H1 (cell line): ENCODE results near the gene ACYP1. TPM values are rescaled to one million over a fixed set of nuclear protein-coding genes. Genes with fewer than 3 reads are reported as not detected.

Experiments
- GTF2F1 ChIP-seq: IDR thresholded peaks from 2 replicates; pipeline ENCODE4 v1.6.1; 2012; ENCODE audit warnings: low read depth, low read length, improper control_type of control experiment, borderline replicate concordance
- JUND ChIP-seq: IDR thresholded peaks from 2 replicates; pipeline ENCODE4 v1.6.1; 2011; ENCODE audit warnings: mild to moderate bottlenecking, improper control_type of control experiment, low read length
- MAFK ChIP-seq: IDR thresholded peaks from 2 replicates; pipeline ENCODE4 v1.6.1; 2012; ENCODE audit warnings: low read depth, mild to moderate bottlenecking, improper control_type of control experiment, low read length
- RFX5 ChIP-seq: IDR thresholded peaks from 2 replicates; pipeline ENCODE4 v1.6.1; 2011; ENCODE audit warnings: low read depth, low read length, improper control_type of control experiment, borderline replicate concordance
- SIRT6 ChIP-seq: IDR thresholded peaks from one replicate; pipeline ENCODE4 v1.7.1; 2012; ENCODE audit warnings: low read length, inconsistent platforms
- SP2 ChIP-seq: IDR thresholded peaks from 2 replicates; pipeline ENCODE4 v1.6.1; 2012; ENCODE audit warnings: mild to moderate bottlenecking, low read length, inconsistent platforms
- SUZ12 ChIP-seq: fragments of 200-600 bp; sonication (generic); IDR thresholded peaks from 2 replicates; pipeline ENCODE4 v1.6.1; 2012; ENCODE audit warnings: mild to moderate bottlenecking, inconsistent platforms, low read length, moderate library complexity, mixed read lengths
- TAF1 ChIP-seq: IDR thresholded peaks from 2 replicates; pipeline ENCODE4 v1.6.1; 2011; ENCODE audit warnings: mild to moderate bottlenecking, low read depth, low read length
- TAF7 ChIP-seq: optimal IDR thresholded peaks from 2 replicates; pipeline ENCODE3; 2011; ENCODE audit warnings: low read depth, mild to moderate bottlenecking, inconsistent platforms, low read length, moderate library complexity, borderline replicate concordance
- TEAD4 ChIP-seq: IDR thresholded peaks from 2 replicates; pipeline ENCODE4 v1.6.1; 2012; ENCODE audit warnings: low read depth, low read length, inconsistent platforms, mixed read lengths
- polyA plus RNA-seq, 7 experiments: library from polyadenylated mRNA; depleted of rRNA in 3 of 7; stranded (reverse) in 5 of 7; unstranded in 2 of 7; fragments of >200 nt in 5 of 7; fragments of 200-250 nt in 2 of 7; gene quantifications; 1 replicate in 5 of 7; 2 replicates in 1 of 7; 4 replicates in 1 of 7; pipeline versions ENCODE4 v1.2.1 to v1.2.3, GENCODE V29; 2011 to 2013; ENCODE audit warnings: missing spikeins in 2 of 7, mixed read lengths in 2 of 7
- total RNA-seq: library from RNA; stranded (reverse); fragmentation: NEBNext Ultra II Directional; extraction: Animal tissue kit (Norgen Biotek cat#: 25700); gene quantifications from 2 replicates; pipeline ENCODE4 v1.2.1, GENCODE V29; 2021
- TF ChIP-seq, protein P1 (sequence below): fragments of 300-600 bp; sonication (generic); IDR thresholded peaks from 2 replicates; pipeline ENCODE4 v1.7.1; 2012; ENCODE audit warnings: low read length, moderate library complexity, mild to moderate bottlenecking, inconsistent platforms; ENCODE audit not compliant: insufficient replicate concordance
- TF ChIP-seq, protein P2 (sequence below): IDR thresholded peaks from 2 replicates; pipeline ENCODE4 v1.6.1; 2012; ENCODE audit warnings: inconsistent platforms

ACYP1 gene
- total and polyA plus RNA-seq, 2 of the 8 experiments (the other 6 are each of a cell fraction or from before 2014, with no cell fraction given), result 22.3 to 24.8 TPM

- TF ChIP-seq, protein P1, sequence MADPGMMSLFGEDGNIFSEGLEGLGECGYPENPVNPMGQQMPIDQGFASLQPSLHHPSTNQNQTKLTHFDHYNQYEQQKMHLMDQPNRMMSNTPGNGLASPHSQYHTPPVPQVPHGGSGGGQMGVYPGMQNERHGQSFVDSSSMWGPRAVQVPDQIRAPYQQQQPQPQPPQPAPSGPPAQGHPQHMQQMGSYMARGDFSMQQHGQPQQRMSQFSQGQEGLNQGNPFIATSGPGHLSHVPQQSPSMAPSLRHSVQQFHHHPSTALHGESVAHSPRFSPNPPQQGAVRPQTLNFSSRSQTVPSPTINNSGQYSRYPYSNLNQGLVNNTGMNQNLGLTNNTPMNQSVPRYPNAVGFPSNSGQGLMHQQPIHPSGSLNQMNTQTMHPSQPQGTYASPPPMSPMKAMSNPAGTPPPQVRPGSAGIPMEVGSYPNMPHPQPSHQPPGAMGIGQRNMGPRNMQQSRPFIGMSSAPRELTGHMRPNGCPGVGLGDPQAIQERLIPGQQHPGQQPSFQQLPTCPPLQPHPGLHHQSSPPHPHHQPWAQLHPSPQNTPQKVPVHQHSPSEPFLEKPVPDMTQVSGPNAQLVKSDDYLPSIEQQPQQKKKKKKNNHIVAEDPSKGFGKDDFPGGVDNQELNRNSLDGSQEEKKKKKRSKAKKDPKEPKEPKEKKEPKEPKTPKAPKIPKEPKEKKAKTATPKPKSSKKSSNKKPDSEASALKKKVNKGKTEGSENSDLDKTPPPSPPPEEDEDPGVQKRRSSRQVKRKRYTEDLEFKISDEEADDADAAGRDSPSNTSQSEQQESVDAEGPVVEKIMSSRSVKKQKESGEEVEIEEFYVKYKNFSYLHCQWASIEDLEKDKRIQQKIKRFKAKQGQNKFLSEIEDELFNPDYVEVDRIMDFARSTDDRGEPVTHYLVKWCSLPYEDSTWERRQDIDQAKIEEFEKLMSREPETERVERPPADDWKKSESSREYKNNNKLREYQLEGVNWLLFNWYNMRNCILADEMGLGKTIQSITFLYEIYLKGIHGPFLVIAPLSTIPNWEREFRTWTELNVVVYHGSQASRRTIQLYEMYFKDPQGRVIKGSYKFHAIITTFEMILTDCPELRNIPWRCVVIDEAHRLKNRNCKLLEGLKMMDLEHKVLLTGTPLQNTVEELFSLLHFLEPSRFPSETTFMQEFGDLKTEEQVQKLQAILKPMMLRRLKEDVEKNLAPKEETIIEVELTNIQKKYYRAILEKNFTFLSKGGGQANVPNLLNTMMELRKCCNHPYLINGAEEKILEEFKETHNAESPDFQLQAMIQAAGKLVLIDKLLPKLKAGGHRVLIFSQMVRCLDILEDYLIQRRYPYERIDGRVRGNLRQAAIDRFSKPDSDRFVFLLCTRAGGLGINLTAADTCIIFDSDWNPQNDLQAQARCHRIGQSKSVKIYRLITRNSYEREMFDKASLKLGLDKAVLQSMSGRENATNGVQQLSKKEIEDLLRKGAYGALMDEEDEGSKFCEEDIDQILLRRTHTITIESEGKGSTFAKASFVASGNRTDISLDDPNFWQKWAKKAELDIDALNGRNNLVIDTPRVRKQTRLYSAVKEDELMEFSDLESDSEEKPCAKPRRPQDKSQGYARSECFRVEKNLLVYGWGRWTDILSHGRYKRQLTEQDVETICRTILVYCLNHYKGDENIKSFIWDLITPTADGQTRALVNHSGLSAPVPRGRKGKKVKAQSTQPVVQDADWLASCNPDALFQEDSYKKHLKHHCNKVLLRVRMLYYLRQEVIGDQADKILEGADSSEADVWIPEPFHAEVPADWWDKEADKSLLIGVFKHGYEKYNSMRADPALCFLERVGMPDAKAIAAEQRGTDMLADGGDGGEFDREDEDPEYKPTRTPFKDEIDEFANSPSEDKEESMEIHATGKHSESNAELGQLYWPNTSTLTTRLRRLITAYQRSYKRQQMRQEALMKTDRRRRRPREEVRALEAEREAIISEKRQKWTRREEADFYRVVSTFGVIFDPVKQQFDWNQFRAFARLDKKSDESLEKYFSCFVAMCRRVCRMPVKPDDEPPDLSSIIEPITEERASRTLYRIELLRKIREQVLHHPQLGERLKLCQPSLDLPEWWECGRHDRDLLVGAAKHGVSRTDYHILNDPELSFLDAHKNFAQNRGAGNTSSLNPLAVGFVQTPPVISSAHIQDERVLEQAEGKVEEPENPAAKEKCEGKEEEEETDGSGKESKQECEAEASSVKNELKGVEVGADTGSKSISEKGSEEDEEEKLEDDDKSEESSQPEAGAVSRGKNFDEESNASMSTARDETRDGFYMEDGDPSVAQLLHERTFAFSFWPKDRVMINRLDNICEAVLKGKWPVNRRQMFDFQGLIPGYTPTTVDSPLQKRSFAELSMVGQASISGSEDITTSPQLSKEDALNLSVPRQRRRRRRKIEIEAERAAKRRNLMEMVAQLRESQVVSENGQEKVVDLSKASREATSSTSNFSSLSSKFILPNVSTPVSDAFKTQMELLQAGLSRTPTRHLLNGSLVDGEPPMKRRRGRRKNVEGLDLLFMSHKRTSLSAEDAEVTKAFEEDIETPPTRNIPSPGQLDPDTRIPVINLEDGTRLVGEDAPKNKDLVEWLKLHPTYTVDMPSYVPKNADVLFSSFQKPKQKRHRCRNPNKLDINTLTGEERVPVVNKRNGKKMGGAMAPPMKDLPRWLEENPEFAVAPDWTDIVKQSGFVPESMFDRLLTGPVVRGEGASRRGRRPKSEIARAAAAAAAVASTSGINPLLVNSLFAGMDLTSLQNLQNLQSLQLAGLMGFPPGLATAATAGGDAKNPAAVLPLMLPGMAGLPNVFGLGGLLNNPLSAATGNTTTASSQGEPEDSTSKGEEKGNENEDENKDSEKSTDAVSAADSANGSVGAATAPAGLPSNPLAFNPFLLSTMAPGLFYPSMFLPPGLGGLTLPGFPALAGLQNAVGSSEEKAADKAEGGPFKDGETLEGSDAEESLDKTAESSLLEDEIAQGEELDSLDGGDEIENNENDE, result no peak
- no peak for TF ChIP-seq SP2
- TF ChIP-seq MAFK, result no peak
- no peak for TF ChIP-seq GTF2F1
- TF ChIP-seq TEAD4, result no peak
- TF ChIP-seq SUZ12, result no peak
- TF ChIP-seq TAF1, result no peak
- no peak for TF ChIP-seq TAF7
- TF ChIP-seq, protein P2, sequence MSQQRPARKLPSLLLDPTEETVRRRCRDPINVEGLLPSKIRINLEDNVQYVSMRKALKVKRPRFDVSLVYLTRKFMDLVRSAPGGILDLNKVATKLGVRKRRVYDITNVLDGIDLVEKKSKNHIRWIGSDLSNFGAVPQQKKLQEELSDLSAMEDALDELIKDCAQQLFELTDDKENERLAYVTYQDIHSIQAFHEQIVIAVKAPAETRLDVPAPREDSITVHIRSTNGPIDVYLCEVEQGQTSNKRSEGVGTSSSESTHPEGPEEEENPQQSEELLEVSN, result no peak
- TF ChIP-seq RFX5, result no peak
- TF ChIP-seq SIRT6, result no peak
- no peak for TF ChIP-seq JUND
Observed at GRCh38 chr14:75079521-75079920, 15.7 kb upstream of the ACYP1 start (continued).
